CD8-positive, alpha-beta memory T cell (primary cell): ENCODE results near the gene SALL2. TPM values are rescaled to one million over a fixed set of nuclear protein-coding genes. Genes with fewer than 3 reads are reported as not detected.

Source experiments
- CTCF ChIA-PET: fragments of 350-600 bp; sonication (Branson Sonifier 250); formaldehyde crosslinking; loops from one replicate; lab custom pipeline; 2021; ENCODE audit warnings: antibody characterized with exemption; lab: Charles Lee
- POLR2A ChIA-PET: fragments of 350-600 bp; sonication (Branson Sonifier 250); formaldehyde crosslinking; loops from one replicate; lab custom pipeline; 2021; ENCODE audit warnings: antibody characterized with exemption; lab: Charles Lee
- DNase-seq, 5 donors: peaks; one replicate each; pipeline versions ENCODE4 v3.0.0 to v3.0.0-alpha.2; 2020 to 2022; ENCODE audit warnings: mixed read lengths in 1 of 5
- H3K27ac ChIP-seq: one replicate; pipeline ENCODE4 v1.7.0; 2013; ENCODE audit warnings: low read depth, mild to moderate bottlenecking, low read length, moderate library complexity
- H3K27me3 ChIP-seq: 2 replicates; pipeline ENCODE4 v1.7.0; 2013; ENCODE audit warnings: low read length, mild to moderate bottlenecking; ENCODE audit not compliant: insufficient read depth, poor library complexity, severe bottlenecking
- H3K36me3 ChIP-seq: 2 replicates; pipeline ENCODE4 v1.7.0; 2013; ENCODE audit warnings: mild to moderate bottlenecking, low read length, moderate library complexity; ENCODE audit not compliant: insufficient read depth
- H3K4me1 ChIP-seq: 2 replicates; pipeline ENCODE4 v1.7.0; 2013; ENCODE audit warnings: mild to moderate bottlenecking, low read length, moderate library complexity; ENCODE audit not compliant: insufficient read depth
- H3K4me3 ChIP-seq: 2 replicates; pipeline ENCODE4 v1.7.0; 2013; ENCODE audit warnings: mild to moderate bottlenecking, low read length
- H3K9me3 ChIP-seq: 2 replicates; pipeline ENCODE4 v1.7.0; 2013; ENCODE audit warnings: mild to moderate bottlenecking, low read length
- H3K27ac Mint-ChIP-seq, 8 donors: one replicate each; pipeline ENCODE4 v1.8.0; 2020 to 2021; ENCODE audit warnings: mixed read lengths in 8 of 8, mild to moderate bottlenecking in 6 of 8, inconsistent platforms in 3 of 8, moderate library complexity in 3 of 8
- H3K27me3 Mint-ChIP-seq, 2 donors: one replicate each; pipeline ENCODE4 v1.8.0; 2020 to 2021; ENCODE audit warnings: mixed read lengths in 2 of 2, mild to moderate bottlenecking in 1 of 2, moderate library complexity in 1 of 2
- H3K36me3 Mint-ChIP-seq, 3 donors: one replicate each; pipeline ENCODE4 v1.8.0; 2020 to 2021; ENCODE audit warnings: mixed read lengths in 3 of 3, inconsistent platforms in 1 of 3, mild to moderate bottlenecking in 1 of 3
- H3K4me1 Mint-ChIP-seq, 3 donors: one replicate each; pipeline ENCODE4 v1.8.0; 2020 to 2021; ENCODE audit warnings: mixed read lengths in 3 of 3, inconsistent platforms in 1 of 3, mild to moderate bottlenecking in 1 of 3
- H3K4me3 Mint-ChIP-seq, 7 donors: one replicate each; pipeline ENCODE4 v1.8.0; 2020 to 2021; ENCODE audit warnings: mixed read lengths in 7 of 7, mild to moderate bottlenecking in 6 of 7, moderate library complexity in 4 of 7, inconsistent platforms in 2 of 7
- H3K9me3 Mint-ChIP-seq, 5 donors: one replicate each; pipeline ENCODE4 v1.8.0; 2020 to 2022; ENCODE audit warnings: mixed read lengths in 5 of 5, mild to moderate bottlenecking in 3 of 5, moderate library complexity in 2 of 5, inconsistent platforms in 1 of 5
- polyA plus RNA-seq: library from polyadenylated mRNA; unstranded; fragments of 300-500 nt; fragmentation: Illumina TruSeq; gene quantifications from one replicate; pipeline ENCODE4 v1.2.3, GENCODE V29; 2021
- total RNA-seq, 2 experiments: library from RNA; stranded (reverse); gene quantifications; one replicate each; pipeline ENCODE4 v1.2.3, GENCODE V29; 2021

The SALL2 gene
- total and polyA plus RNA-seq, 3 experiments from 2014 or later, result 1.4 to 2.6 (median 2.0) TPM

GRCh38 chr14:21510735-21511657 is 15.2 kb downstream of the SALL2 start, which contains the start of gene METTL3:
TSS of gene METTL3 (minus strand) at chr14:21511340. CDS start at chr14:21511223, 117 bp downstream.
- Mint-ChIP-seq H3K27ac (peak within 1 kb of the TSS; percentile 92 to 99 (median 99)), H3K27me3 (peaks cover 0 to 3% of the 10 kb centered on the region in 2 donors), H3K4me3 (peak within 1 kb of the TSS; percentile 97 to 100 (median 99)), H3K9me3 (peaks cover 0 to 3% (median 0%) of the 10 kb centered on the region in 5 donors), H3K36me3 (peaks cover 0 to 36% (median 4%) of the 10 kb centered on the region in 3 donors), H3K4me1 (peaks cover 31 to 46% (median 45%) of the 10 kb centered on the region in 3 donors)
- peaks cover 18% of the 10 kb centered on the region for H3K4me1 ChIP-seq
- no peaks in the 10 kb centered on the region for H3K36me3 ChIP-seq
- CTCF ChIA-PET, result interaction anchor here (0.7 to 6.9 kb wide), 7 partner anchors 9 to 310 kb away, joined by 3 to 42 read pairs (median 9); partner anchors contain the start of genes CHD8, RAB2B, SALL2 and TOX4
- peak; percentile 88 to 97 (median 91) for DNase-seq
- POLR2A ChIA-PET, result interaction anchor here (0.6 to 1.8 kb wide), 8 partner anchors 15 to 1255 kb away, joined by 3 to 13 read pairs (median 4); partner anchors contain the start of genes CHD8, OXA1L, RAB2B and SALL2
- H3K27me3 ChIP-seq, result no peaks in the 10 kb centered on the region
- H3K9me3 ChIP-seq, result no peaks in the 10 kb centered on the region
- H3K4me3 ChIP-seq, result peak within 1 kb of the TSS; percentile 100
- peak within 1 kb of the TSS; percentile 95 for H3K27ac ChIP-seq

GRCh38 chr14:21509432-21510143 is 16.6 kb downstream of the SALL2 start:
- no peaks in the 10 kb centered on the region for H3K27me3 Mint-ChIP-seq
- peaks cover 0 to 37% (median 4%) of the 10 kb centered on the region in 3 donors for H3K36me3 Mint-ChIP-seq
- no peak for DNase-seq
- Histone ChIP-seq H3K36me3 (peaks cover 5% of the 10 kb centered on the region), H3K9me3 (no peaks in the 10 kb centered on the region), H3K4me1 (peaks cover 27% of the 10 kb centered on the region), H3K27me3 (no peaks in the 10 kb centered on the region), H3K4me3 (peak overlapping the region; percentile 100), H3K27ac (no peak overlapping the region)
- H3K9me3 Mint-ChIP-seq, result peaks cover 0 to 3% (median 0%) of the 10 kb centered on the region in 5 donors
- H3K27ac Mint-ChIP-seq, result peak overlapping the region; percentile 34 to 99 (median 98)
- peaks cover 41 to 58% (median 57%) of the 10 kb centered on the region in 3 donors for H3K4me1 Mint-ChIP-seq
- H3K4me3 Mint-ChIP-seq, result peak overlapping the region; percentile 97 to 100 (median 99)
- ChIA-PET POLR2A (no interaction called here), CTCF (interaction anchor here (6.9 kb wide), 1 partner anchor 11 kb away, joined by 42 read pairs; no protein-coding TSS in a partner anchor)

GRCh38 chr14:21506557-21506956 is 19.6 kb downstream of the SALL2 start:
- POLR2A ChIA-PET, result no interaction called here
- CTCF ChIA-PET, result no interaction called here
- no peak for DNase-seq
- no peak overlapping the region for H3K27ac ChIP-seq
- no peaks in the 10 kb centered on the region for H3K27me3 ChIP-seq
- Mint-ChIP-seq H3K27me3 (no peaks in the 10 kb centered on the region), H3K27ac (peak overlapping the region in 1 of 8 donors; percentile 92), H3K36me3 (peaks cover 0 to 58% (median 9%) of the 10 kb centered on the region in 3 donors), H3K4me1 (peaks cover 40 to 64% (median 50%) of the 10 kb centered on the region in 3 donors), H3K4me3 (no peak overlapping the region), H3K9me3 (peaks cover 0 to 3% (median 0%) of the 10 kb centered on the region in 5 donors)
- peaks cover 25% of the 10 kb centered on the region for H3K36me3 ChIP-seq
- no peak overlapping the region for H3K4me3 ChIP-seq
- no peaks in the 10 kb centered on the region for H3K9me3 ChIP-seq
- peaks cover 27% of the 10 kb centered on the region for H3K4me1 ChIP-seq

- Histone ChIP-seq H3K4me1 (peaks cover 22% of the 10 kb centered on the region), H3K27ac (no peak overlapping the region), H3K4me3 (no peak overlapping the region), H3K9me3 (no peaks in the 10 kb centered on the region), H3K36me3 (peaks cover 39% of the 10 kb centered on the region), H3K27me3 (no peaks in the 10 kb centered on the region)
- H3K27ac Mint-ChIP-seq, result peak overlapping the region; percentile 15 to 76 (median 62)
- H3K4me1 Mint-ChIP-seq, result peaks cover 38 to 55% (median 46%) of the 10 kb centered on the region in 3 donors
- no peaks in the 10 kb centered on the region for H3K27me3 Mint-ChIP-seq
- H3K9me3 Mint-ChIP-seq, result no peaks in the 10 kb centered on the region
- POLR2A ChIA-PET, result no interaction called here
- no peak for DNase-seq
- H3K36me3 Mint-ChIP-seq, result peaks cover 0 to 60% (median 14%) of the 10 kb centered on the region in 3 donors
- CTCF ChIA-PET, result no interaction called here
- peak overlapping the region in 1 of 7 donors; percentile 36 for H3K4me3 Mint-ChIP-seq
These were observed 21.1 kb downstream of the SALL2 start for GRCh38 chr14:21505012-21505553.

- CTCF ChIA-PET, result interaction anchor here (1.0 kb wide), 1 partner anchor 54 kb away, joined by 3 read pairs; no protein-coding TSS in a partner anchor
- Histone ChIP-seq H3K27me3 (no peaks in the 10 kb centered on the region), H3K4me1 (peaks cover 25% of the 10 kb centered on the region), H3K27ac (no peak overlapping the region), H3K9me3 (no peaks in the 10 kb centered on the region), H3K36me3 (peaks cover 49% of the 10 kb centered on the region), H3K4me3 (no peak overlapping the region)
- H3K27ac Mint-ChIP-seq, result peak overlapping the region in 6 of 8 donors; percentile 14 to 73 (median 44)
- no peak overlapping the region for H3K4me3 Mint-ChIP-seq
- no peak for DNase-seq
- POLR2A ChIA-PET, result no interaction called here
- no peaks in the 10 kb centered on the region for H3K27me3 Mint-ChIP-seq
- H3K36me3 Mint-ChIP-seq, result peaks cover 0 to 70% (median 18%) of the 10 kb centered on the region in 3 donors
- H3K4me1 Mint-ChIP-seq, result peaks cover 30 to 53% (median 46%) of the 10 kb centered on the region in 3 donors
- H3K9me3 Mint-ChIP-seq, result no peaks in the 10 kb centered on the region
These were observed 22.8 kb downstream of the SALL2 start for GRCh38 chr14:21503376-21503775.

GRCh38 chr14:21501568-21501967 is 24.6 kb downstream of the SALL2 start:
- H3K27me3 ChIP-seq, result no peaks in the 10 kb centered on the region
- Mint-ChIP-seq H3K27ac (peak overlapping the region in 2 of 8 donors; percentile 12 to 79), H3K36me3 (peaks cover 0 to 74% (median 15%) of the 10 kb centered on the region in 3 donors), H3K9me3 (no peaks in the 10 kb centered on the region), H3K4me3 (no peak overlapping the region), H3K4me1 (peaks cover 23 to 40% (median 38%) of the 10 kb centered on the region in 3 donors), H3K27me3 (no peaks in the 10 kb centered on the region)
- peaks cover 22% of the 10 kb centered on the region for H3K4me1 ChIP-seq
- CTCF ChIA-PET, result interaction anchor here (1.3 to 1.8 kb wide), 2 partner anchors 25 to 53 kb away, joined by 3 to 7 read pairs; partner anchors contain the start of genes RAB2B and TOX4
- H3K36me3 ChIP-seq, result peaks cover 65% of the 10 kb centered on the region
- H3K27ac ChIP-seq, result no peak overlapping the region
- no peak for DNase-seq
- no peak overlapping the region for H3K4me3 ChIP-seq
- no peaks in the 10 kb centered on the region for H3K9me3 ChIP-seq
- POLR2A ChIA-PET, result no interaction called here
